LNCaP clone FGC (cell line): ENCODE measurements around the gene FUT7.

Experiments used
- DNase-seq: peaks from one replicate; pipeline ENCODE4 v3.0.0-alpha.2; 2011; ENCODE audit warnings: low read depth
- H3K4me3 ChIP-seq: 2 replicates; pipeline ENCODE4 v1.5.1; 2011; ENCODE audit warnings: mild to moderate bottlenecking, low read depth, low read length, control low read depth
- CTCF ChIP-seq: IDR thresholded peaks from 2 replicates; pipeline ENCODE4 v1.5.1; 2012; ENCODE audit warnings: mild to moderate bottlenecking; ENCODE audit not compliant: control insufficient read depth, insufficient read depth; ENCODE audit errors: extremely low read depth

Gene FUT7

GRCh38 chr9:136984464-136985026 is 47.3 kb downstream of the FUT7 start:
- DNase-seq, result no peak
- TF ChIP-seq CTCF, result no peak
- no peak overlapping the region for H3K4me3 ChIP-seq

GRCh38 chr9:136983656-136984314 is 48.1 kb downstream of the FUT7 start:
- no peak for DNase-seq
- H3K4me3 ChIP-seq, result no peak overlapping the region
- no peak for TF ChIP-seq CTCF

GRCh38 chr9:136983167-136983566 is 48.7 kb downstream of the FUT7 start:
- H3K4me3 ChIP-seq, result no peak overlapping the region
- no peak for DNase-seq
- no peak for TF ChIP-seq CTCF

GRCh38 chr9:136982232-136983051 is 49.4 kb downstream of the FUT7 start, which contains the start of gene LCNL1:
Gene LCNL1, plus strand, starts transcription at chr9:136982993. Its CDS starts 594 bp downstream, at chr9:136983587.
- H3K4me3 ChIP-seq, result no peak within 1 kb of the TSS
- TF ChIP-seq CTCF, result no peak
- no peak for DNase-seq

- no peak for DNase-seq
- TF ChIP-seq CTCF, result no peak
- H3K4me3 ChIP-seq, result no peak overlapping the region
Observed at GRCh38 chr9:136981588-136982231, 50.2 kb downstream of the FUT7 start.

- no peak for TF ChIP-seq CTCF
- DNase-seq, result no peak
Observed at GRCh38 chr9:136980669-136981478, 51.0 kb downstream of the FUT7 start.

More at GRCh38 chr9:136980669-136981478, 51.0 kb downstream of the FUT7 start:
- H3K4me3 ChIP-seq, result no peak overlapping the region
